Neural cell (in vitro differentiated cells): ENCODE data around the gene FCGR2B. TPM values are rescaled to one million over a fixed set of nuclear protein-coding genes. Genes with fewer than 3 reads are reported as not detected.

ENCODE experiments used
- H2AFZ ChIP-seq: fragments of 200-600, 300-800 bp; sonication (generic), shearing (Covaris generic); 2 replicates; pipeline ENCODE4 v1.6.0; 2014; ENCODE audit warnings: low read depth, mild to moderate bottlenecking, antibody characterized with exemption, low read length, moderate library complexity
- H3F3A ChIP-seq: fragments of 200-600 bp; shearing (Covaris generic); 2 replicates; pipeline ENCODE4 v1.6.1; 2016; ENCODE audit warnings: mild to moderate bottlenecking, moderate library complexity, mixed read lengths, antibody characterized with exemption, low read length; ENCODE audit not compliant: insufficient read depth, poor library complexity, severe bottlenecking
- H3K27ac ChIP-seq: fragments of 200-600, 300-800 bp; sonication (generic), shearing (Covaris generic); 2 replicates; pipeline ENCODE4 v1.5.1; 2014; ENCODE audit warnings: mild to moderate bottlenecking, low read length, moderate library complexity
- H3K27me3 ChIP-seq: fragments of 300-800, 200-600 bp; sonication (generic), shearing (Covaris generic); 2 replicates; pipeline ENCODE4 v1.6.0; 2014; ENCODE audit warnings: mild to moderate bottlenecking, low read depth, low read length, moderate library complexity; ENCODE audit not compliant: insufficient read depth
- H3K36me3 ChIP-seq: fragments of 300-800, 200-600 bp; sonication (generic), shearing (Covaris generic); 2 replicates; pipeline ENCODE4 v1.5.1; 2014; ENCODE audit warnings: mild to moderate bottlenecking, antibody characterized with exemption, low read length, moderate library complexity; ENCODE audit not compliant: insufficient read depth
- H3K4me2 ChIP-seq: fragments of 300-800, 200-600 bp; sonication (generic), shearing (Covaris generic); 2 replicates; pipeline ENCODE4 v1.6.0; 2014; ENCODE audit warnings: mild to moderate bottlenecking, low read length
- H3K4me3 ChIP-seq: fragments of 300-800, 200-600 bp; sonication (generic), shearing (Covaris generic); 2 replicates; pipeline ENCODE4 v1.5.1; 2014; ENCODE audit warnings: mild to moderate bottlenecking, low read length, moderate library complexity
- H3K79me2 ChIP-seq: fragments of 200-600 bp; shearing (Covaris generic); replicated peaks from 2 replicates; pipeline ENCODE4 v1.6.0; 2014; ENCODE audit warnings: mild to moderate bottlenecking, low read length, moderate library complexity; ENCODE audit not compliant: insufficient read depth
- H3K9ac ChIP-seq: fragments of 300-800, 200-600 bp; sonication (generic), shearing (Covaris generic); 2 replicates; pipeline ENCODE4 v1.6.1; 2016; ENCODE audit warnings: mild to moderate bottlenecking, low read length, mixed read lengths
- H3K9me2 ChIP-seq: fragments of 200-600 bp; shearing (Covaris generic); 2 replicates; pipeline ENCODE4 v1.6.1; 2016; ENCODE audit warnings: mild to moderate bottlenecking, low read length, mixed read lengths; ENCODE audit not compliant: insufficient read depth
- H3K9me3 ChIP-seq: fragments of 200-600, 300-800 bp; sonication (generic), shearing (Covaris generic); 2 replicates; pipeline ENCODE4 v1.6.1; 2016; ENCODE audit warnings: mild to moderate bottlenecking, mixed run types, low read length, moderate library complexity, mixed read lengths
- H4K20me1 ChIP-seq: fragments of 200-600 bp; shearing (Covaris generic); 2 replicates; pipeline ENCODE4 v1.6.1; 2016; ENCODE audit warnings: mild to moderate bottlenecking, mixed run types; ENCODE audit not compliant: insufficient read depth
- CTCF ChIP-seq: fragments of 450-650 bp; IDR thresholded peaks from 2 replicates; pipeline ENCODE4 v1.5.1; 2014; ENCODE audit warnings: antibody characterized with exemption, mild to moderate bottlenecking, moderate library complexity; ENCODE audit not compliant: poor library complexity, severe bottlenecking
- EP300 ChIP-seq: fragments of 450-650 bp; conservative IDR thresholded peaks from 2 replicates; pipeline ENCODE4 v1.6.1; 2014; ENCODE audit warnings: antibody characterized with exemption, mild to moderate bottlenecking, moderate library complexity; ENCODE audit not compliant: poor library complexity, severe bottlenecking
- EZH2 ChIP-seq: fragments of 200-600, 300-800 bp; shearing (Covaris generic), sonication (generic); IDR thresholded peaks from 2 replicates; pipeline ENCODE4 v1.6.1; 2014; ENCODE audit warnings: antibody characterized with exemption, low read length, borderline replicate concordance, mild to moderate bottlenecking; ENCODE audit not compliant: insufficient read depth, poor library complexity, severe bottlenecking
- MXI1 ChIP-seq: fragments of 450-650 bp; conservative IDR thresholded peaks from 2 replicates; pipeline ENCODE4 v1.6.1; 2014; ENCODE audit warnings: antibody characterized with exemption, mild to moderate bottlenecking; ENCODE audit not compliant: poor library complexity, severe bottlenecking
- POLR2AphosphoS5 ChIP-seq: IDR thresholded peaks from 2 replicates; pipeline ENCODE4 v1.6.1; 2012
- RAD21 ChIP-seq: fragments of 450-650 bp; conservative IDR thresholded peaks from 2 replicates; pipeline ENCODE4 v1.6.1; 2014; ENCODE audit warnings: antibody characterized with exemption, mild to moderate bottlenecking, moderate library complexity
- REST ChIP-seq: IDR thresholded peaks from 2 replicates; pipeline ENCODE4 v1.6.1; 2012; ENCODE audit warnings: borderline replicate concordance
- SMC3 ChIP-seq: fragments of 450-650 bp; conservative IDR thresholded peaks from 2 replicates; pipeline ENCODE4 v1.6.1; 2014; ENCODE audit warnings: antibody characterized with exemption, mild to moderate bottlenecking, moderate library complexity; ENCODE audit not compliant: poor library complexity
- TAF1 ChIP-seq: IDR thresholded peaks from 2 replicates; pipeline ENCODE4 v1.6.1; 2012; ENCODE audit warnings: low read depth
- polyA plus RNA-seq: library from polyadenylated mRNA; depleted of rRNA; stranded (reverse); fragments of >200 nt; gene quantifications from 2 replicates; pipeline ENCODE4 v1.2.3, GENCODE V29; 2014

Gene FCGR2B
- polyA plus RNA-seq, 1 donor from 2014 or later, result not detected

- no peak overlapping the region for H2AFZ ChIP-seq
- H4K20me1 ChIP-seq, result no peaks in the 10 kb centered on the region
- H3K4me2 ChIP-seq, result no peak overlapping the region
- no peak overlapping the region for H3K9ac ChIP-seq
- H3F3A ChIP-seq, result no peaks in the 10 kb centered on the region
- H3K36me3 ChIP-seq, result no peaks in the 10 kb centered on the region
- no peaks in the 10 kb centered on the region for H3K9me2 ChIP-seq
- H3K4me3 ChIP-seq, result no peak overlapping the region
- TF ChIP-seq RAD21, result no peak
- TF ChIP-seq POLR2AphosphoS5, result no peak
- no peak for TF ChIP-seq EP300
- TF ChIP-seq TAF1, result no peak
- TF ChIP-seq CTCF, result no peak
- H3K79me2 ChIP-seq, result no peaks in the 10 kb centered on the region
- no peak overlapping the region for H3K27ac ChIP-seq
- no peaks in the 10 kb centered on the region for H3K9me3 ChIP-seq
- H3K27me3 ChIP-seq, result peaks cover 11% of the 10 kb centered on the region
Measured at GRCh38 chr1:161720422-161720821, 57.5 kb downstream of the FCGR2B start.

GRCh38 chr1:161720956-161721737 is 58.2 kb downstream of the FCGR2B start, which contains the start of gene FCRLB:
Gene FCRLB (plus strand): TSS chr1:161721544. CDS start chr1:161722673, 1,129 bp downstream.
- H3K36me3 ChIP-seq, result no peaks in the 10 kb centered on the region
- no peaks in the 10 kb centered on the region for H4K20me1 ChIP-seq
- no peaks in the 10 kb centered on the region for H3K9me3 ChIP-seq
- no peak within 1 kb of the TSS for H3K4me2 ChIP-seq
- H3K27ac ChIP-seq, result no peak within 1 kb of the TSS
- TF ChIP-seq EP300 (no peak), TAF1 (no peak), REST (no peak), POLR2AphosphoS5 (no peak), CTCF (no peak), SMC3 (no peak), EZH2 (no peak), RAD21 (no peak), MXI1 (no peak)
- peaks cover 11% of the 10 kb centered on the region for H3K27me3 ChIP-seq
- no peaks in the 10 kb centered on the region for H3K9me2 ChIP-seq
- H2AFZ ChIP-seq, result no peak within 1 kb of the TSS
- H3K4me3 ChIP-seq, result no peak within 1 kb of the TSS
- H3K9ac ChIP-seq, result no peak within 1 kb of the TSS
- H3F3A ChIP-seq, result no peaks in the 10 kb centered on the region
- H3K79me2 ChIP-seq, result no peaks in the 10 kb centered on the region
